Neural progenitor cell (in vitro differentiated cells): Measurements from ENCODE around the gene PROC. TPM values are rescaled to one million over a fixed set of nuclear protein-coding genes. Genes with fewer than 3 reads are reported as not detected.

Source experiments
- DNase-seq: peaks from one replicate; pipeline ENCODE4 v3.0.0-alpha.2; 2016; ENCODE audit warnings: low spot score
- H2AFZ ChIP-seq: fragments of 200-600 bp; sonication (generic); replicated peaks from 2 replicates; pipeline ENCODE4 v1.6.1; 2016; ENCODE audit warnings: antibody characterized with exemption
- H3F3A ChIP-seq: fragments of 200-600 bp; sonication (generic); 2 replicates; pipeline ENCODE4 v1.6.1; 2016; ENCODE audit warnings: antibody characterized with exemption, low read depth
- H3K27ac ChIP-seq: fragments of 200-600 bp; sonication (generic); 2 replicates; pipeline ENCODE4 v1.5.1; 2016; ENCODE audit warnings: mild to moderate bottlenecking
- H3K27me3 ChIP-seq: fragments of 200-600 bp; sonication (generic); 2 replicates; pipeline ENCODE4 v1.6.1; 2016; ENCODE audit warnings: mild to moderate bottlenecking, moderate library complexity
- H3K36me3 ChIP-seq: fragments of 200-600 bp; sonication (generic); 2 replicates; pipeline ENCODE4 v1.5.1; 2016
- H3K4me1 ChIP-seq: fragments of 200-600 bp; sonication (generic); 2 replicates; pipeline ENCODE4 v1.6.1; 2016; ENCODE audit warnings: mixed run types
- H3K4me2 ChIP-seq: fragments of 200-600 bp; sonication (generic); 2 replicates; pipeline ENCODE4 v1.6.1; 2016
- H3K4me3 ChIP-seq: fragments of 200-600 bp; sonication (generic); 2 replicates; pipeline ENCODE4 v1.5.1; 2016
- H3K79me2 ChIP-seq: fragments of 200-600 bp; sonication (generic); 2 replicates; pipeline ENCODE4 v1.6.1; 2016; ENCODE audit warnings: low read depth
- H3K9ac ChIP-seq: fragments of 200-600 bp; sonication (generic); 2 replicates; pipeline ENCODE4 v1.6.1; 2016
- H3K9me3 ChIP-seq: fragments of 200-600 bp; sonication (generic); 2 replicates; pipeline ENCODE4 v1.5.1; 2016; ENCODE audit warnings: low read depth
- H4K20me1 ChIP-seq: fragments of 200-600 bp; sonication (generic); 2 replicates; pipeline ENCODE4 v1.6.1; 2016; ENCODE audit warnings: low read depth
- H3K27ac Mint-ChIP-seq: 3 replicates; pipeline ENCODE4 v1.8.0; 2021; ENCODE audit warnings: mixed read lengths
- H3K27me3 Mint-ChIP-seq: 2 replicates; pipeline ENCODE4 v1.8.0; 2022; ENCODE audit warnings: low read depth, mild to moderate bottlenecking, inconsistent platforms, moderate library complexity, mixed read lengths; ENCODE audit not compliant: insufficient read depth
- H3K36me3 Mint-ChIP-seq: 3 replicates; pipeline ENCODE4 v1.8.0; 2021; ENCODE audit warnings: mixed read lengths
- H3K4me1 Mint-ChIP-seq: 3 replicates; pipeline ENCODE4 v1.8.0; 2021; ENCODE audit warnings: mixed read lengths
- H3K4me3 Mint-ChIP-seq: 3 replicates; pipeline ENCODE4 v1.8.0; 2021; ENCODE audit warnings: mild to moderate bottlenecking, moderate library complexity, mixed read lengths
- H3K9me3 Mint-ChIP-seq: 3 replicates; pipeline ENCODE4 v1.8.0; 2020; ENCODE audit warnings: mixed read lengths
- CTCF ChIP-seq: fragments of 200-600 bp; sonication (generic); IDR thresholded peaks from 2 replicates; pipeline ENCODE4 v1.5.1; 2017; ENCODE audit warnings: antibody characterized with exemption, mild to moderate bottlenecking
- EZH2 ChIP-seq: fragments of 200-600 bp; sonication (generic); IDR thresholded peaks from 2 replicates; pipeline ENCODE4 v1.6.1; 2017; ENCODE audit warnings: antibody characterized with exemption, mild to moderate bottlenecking, moderate library complexity
- EZH2phosphoT487 ChIP-seq: fragments of 200-600 bp; sonication (generic); IDR thresholded peaks from 2 replicates; pipeline ENCODE4 v1.6.1; 2017; ENCODE audit warnings: antibody characterized with exemption
- total RNA-seq: library from RNA; depleted of rRNA; stranded (reverse); fragments of >200 nt; gene quantifications from 2 replicates; pipeline ENCODE4 v1.2.3, GENCODE V29; 2015; ENCODE audit warnings: low replicate concordance

The PROC gene
- total RNA-seq, 1 donor from 2014 or later, result not detected

GRCh38 chr2:127394492-127394891 is 23.7 kb upstream of the PROC start:
- TF ChIP-seq EZH2phosphoT487 (no peak), EZH2 (no peak), CTCF (no peak)
- Histone ChIP-seq H3K27ac (no peak overlapping the region), H3K79me2 (no peaks in the 10 kb centered on the region), H3K36me3 (no peaks in the 10 kb centered on the region), H3K9me3 (no peaks in the 10 kb centered on the region), H4K20me1 (no peaks in the 10 kb centered on the region), H3K4me1 (no peaks in the 10 kb centered on the region), H3K27me3 (no peaks in the 10 kb centered on the region), H2AFZ (no peak overlapping the region), H3K4me2 (no peak overlapping the region), H3F3A (no peaks in the 10 kb centered on the region), H3K4me3 (no peak overlapping the region), H3K9ac (no peak overlapping the region)
- H3K36me3 Mint-ChIP-seq, result no peaks in the 10 kb centered on the region
- H3K27me3 Mint-ChIP-seq, result peaks cover 9% of the 10 kb centered on the region
- peaks cover 5% of the 10 kb centered on the region for H3K4me1 Mint-ChIP-seq
- no peak overlapping the region for H3K27ac Mint-ChIP-seq
- H3K4me3 Mint-ChIP-seq, result no peak overlapping the region
- H3K9me3 Mint-ChIP-seq, result peaks cover 6% of the 10 kb centered on the region
- no peak for DNase-seq

GRCh38 chr2:127397568-127398238 is 20.5 kb upstream of the PROC start:
- TF ChIP-seq EZH2 (no peak), EZH2phosphoT487 (no peak), CTCF (no peak)
- Histone ChIP-seq H3F3A (no peaks in the 10 kb centered on the region), H2AFZ (no peak overlapping the region), H3K9ac (no peak overlapping the region), H3K9me3 (no peaks in the 10 kb centered on the region), H3K4me1 (no peaks in the 10 kb centered on the region), H3K27ac (no peak overlapping the region), H3K4me2 (no peak overlapping the region), H3K36me3 (no peaks in the 10 kb centered on the region), H4K20me1 (no peaks in the 10 kb centered on the region), H3K4me3 (no peak overlapping the region), H3K79me2 (no peaks in the 10 kb centered on the region), H3K27me3 (no peaks in the 10 kb centered on the region)
- Mint-ChIP-seq H3K9me3 (peaks cover 6% of the 10 kb centered on the region), H3K36me3 (no peaks in the 10 kb centered on the region), H3K4me3 (no peak overlapping the region), H3K27me3 (peaks cover 9% of the 10 kb centered on the region), H3K4me1 (peaks cover 7% of the 10 kb centered on the region), H3K27ac (no peak overlapping the region)
- no peak for DNase-seq

GRCh38 chr2:127398239-127398590 is 20.0 kb upstream of the PROC start:
- H2AFZ ChIP-seq, result no peak overlapping the region

More at GRCh38 chr2:127398239-127398590, 20.0 kb upstream of the PROC start:
- Histone ChIP-seq H3K4me3 (no peak overlapping the region), H3K4me1 (no peaks in the 10 kb centered on the region), H3K27ac (no peak overlapping the region), H3K36me3 (no peaks in the 10 kb centered on the region), H3K9ac (no peak overlapping the region), H3K9me3 (no peaks in the 10 kb centered on the region), H4K20me1 (no peaks in the 10 kb centered on the region), H3K79me2 (no peaks in the 10 kb centered on the region), H3K4me2 (no peak overlapping the region), H3K27me3 (no peaks in the 10 kb centered on the region), H3F3A (no peaks in the 10 kb centered on the region)
- peaks cover 10% of the 10 kb centered on the region for H3K4me1 Mint-ChIP-seq
- H3K36me3 Mint-ChIP-seq, result no peaks in the 10 kb centered on the region
- H3K27me3 Mint-ChIP-seq, result peaks cover 9% of the 10 kb centered on the region
- TF ChIP-seq EZH2, result no peak
- TF ChIP-seq EZH2phosphoT487, result no peak
- TF ChIP-seq CTCF, result no peak
- H3K9me3 Mint-ChIP-seq, result peaks cover 4% of the 10 kb centered on the region
- no peak overlapping the region for H3K27ac Mint-ChIP-seq
- no peak overlapping the region for H3K4me3 Mint-ChIP-seq
- DNase-seq, result no peak
